Transverse colon (tissue), 3 donors: ENCODE data around the gene CADM1.

Experiments
- POLR2A ChIP-seq: fragments of 450-650 bp; IDR thresholded peaks from one replicate; pipeline ENCODE4 v1.6.1; 2016; ENCODE audit warnings: antibody characterized with exemption, mild to moderate bottlenecking, moderate library complexity
- TF ChIP-seq, protein P1 (sequence below), 5 experiments: fragments of 200-600 bp in 3 of 5; fragments of 450-650 bp in 2 of 5; sonication (generic) in 3 of 5; IDR thresholded peaks; 1 replicate in 2 of 5; 2 replicates in 3 of 5; pipeline ENCODE4 v1.5.1; 2016 to 2017; ENCODE audit warnings: antibody characterized with exemption in 5 of 5, inconsistent platforms in 3 of 5, mild to moderate bottlenecking in 2 of 5, moderate library complexity in 1 of 5

DNA sequence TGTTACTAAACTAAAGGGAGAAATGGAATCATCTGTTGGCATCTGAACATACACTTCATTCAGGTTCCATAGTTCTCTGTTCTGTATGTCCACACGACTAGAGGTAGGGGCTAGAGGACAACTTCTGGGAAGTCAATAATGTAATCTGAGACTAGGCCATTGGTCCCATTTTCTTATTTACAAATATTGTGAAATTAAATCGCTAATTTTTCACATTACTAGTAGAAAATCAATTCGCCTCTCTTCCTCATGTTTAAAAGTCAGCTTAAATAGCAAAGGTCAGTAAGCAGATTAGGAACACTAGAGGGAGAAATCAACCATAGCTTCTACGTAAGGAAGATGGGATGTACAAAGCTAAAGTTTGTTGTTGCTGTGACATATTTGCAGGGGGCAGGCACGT is 59.7 kb downstream of the CADM1 start:
- no peak for TF ChIP-seq POLR2A
- TF ChIP-seq, protein P1, sequence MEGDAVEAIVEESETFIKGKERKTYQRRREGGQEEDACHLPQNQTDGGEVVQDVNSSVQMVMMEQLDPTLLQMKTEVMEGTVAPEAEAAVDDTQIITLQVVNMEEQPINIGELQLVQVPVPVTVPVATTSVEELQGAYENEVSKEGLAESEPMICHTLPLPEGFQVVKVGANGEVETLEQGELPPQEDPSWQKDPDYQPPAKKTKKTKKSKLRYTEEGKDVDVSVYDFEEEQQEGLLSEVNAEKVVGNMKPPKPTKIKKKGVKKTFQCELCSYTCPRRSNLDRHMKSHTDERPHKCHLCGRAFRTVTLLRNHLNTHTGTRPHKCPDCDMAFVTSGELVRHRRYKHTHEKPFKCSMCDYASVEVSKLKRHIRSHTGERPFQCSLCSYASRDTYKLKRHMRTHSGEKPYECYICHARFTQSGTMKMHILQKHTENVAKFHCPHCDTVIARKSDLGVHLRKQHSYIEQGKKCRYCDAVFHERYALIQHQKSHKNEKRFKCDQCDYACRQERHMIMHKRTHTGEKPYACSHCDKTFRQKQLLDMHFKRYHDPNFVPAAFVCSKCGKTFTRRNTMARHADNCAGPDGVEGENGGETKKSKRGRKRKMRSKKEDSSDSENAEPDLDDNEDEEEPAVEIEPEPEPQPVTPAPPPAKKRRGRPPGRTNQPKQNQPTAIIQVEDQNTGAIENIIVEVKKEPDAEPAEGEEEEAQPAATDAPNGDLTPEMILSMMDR (IDR thresholded peaks at IDR 0.05) = no peak
